Esophagus muscularis mucosa (tissue), 4 donors: ENCODE measurements around the gene TOM1. TPM values are rescaled to one million over a fixed set of nuclear protein-coding genes. Genes with fewer than 3 reads are reported as not detected.

Experiments
- DNase-seq: peaks from one replicate; pipeline ENCODE4 v3.0.0-alpha.2; 2017; ENCODE audit errors: extremely low spot score
- H3K27ac ChIP-seq, 4 donors: fragments of 200-600 bp; sonication (generic); replicated peaks in 1 of 4; 1 replicate in 3 of 4; 2 replicates in 1 of 4; pipeline ENCODE4 v1.5.1; 2016 to 2019; ENCODE audit warnings: mild to moderate bottlenecking in 1 of 4
- H3K27me3 ChIP-seq, 4 donors: fragments of 200-600 bp; sonication (generic); one replicate each; pipeline versions ENCODE4 v1.5.1 to v1.6.0; 2016 to 2019
- H3K36me3 ChIP-seq, 4 donors: fragments of 200-600 bp; sonication (generic); one replicate each; pipeline ENCODE4 v1.5.1; 2016 to 2019
- H3K4me1 ChIP-seq, 4 donors: fragments of 200-600 bp; sonication (generic); one replicate each; pipeline ENCODE4 v1.5.1; 2016 to 2019
- H3K4me3 ChIP-seq, 4 donors: fragments of 200-600 bp; sonication (generic); 1 replicate in 2 of 4; 2 replicates in 2 of 4; pipeline ENCODE4 v1.5.1; 2016 to 2019; ENCODE audit warnings: mild to moderate bottlenecking in 4 of 4, moderate library complexity in 1 of 4
- H3K9me3 ChIP-seq, 4 donors: fragments of 200-600 bp; sonication (generic); 1 replicate in 3 of 4; 2 replicates in 1 of 4; pipeline ENCODE4 v1.5.1; 2016 to 2019
- EP300 ChIP-seq: sonication (generic); formaldehyde crosslinking; IDR thresholded peaks from one replicate; pipeline ENCODE4 v1.6.1; 2017; ENCODE audit warnings: antibody characterized with exemption
- POLR2A ChIP-seq: fragments of 450-650 bp; IDR thresholded peaks from one replicate; pipeline ENCODE4 v1.6.1; 2017; ENCODE audit warnings: antibody characterized with exemption, moderate library complexity, mild to moderate bottlenecking, low read depth
- POLR2AphosphoS5 ChIP-seq, 2 donors: sonication (generic); formaldehyde crosslinking; IDR thresholded peaks; one replicate each; pipeline ENCODE4 v1.6.1; 2017; ENCODE audit warnings: antibody characterized with exemption in 2 of 2
- WGBS: methylation state at CpG from one replicate; pipeline ENCODE4 v1.1.5; 2018; 5-methylcytosine and 5-hydroxymethylcytosine counted together
- intact Hi-C: fragments of 100-400 bp; cut with DNase I; formaldehyde crosslinking; loops from one replicate; pipeline ENCODE4 v1.15.1; 2023
- total RNA-seq, 4 donors: library from RNA; depleted of rRNA; stranded (reverse); fragments of >200 nt; gene quantifications; one replicate each; pipeline versions ENCODE4 v1.1.0 to v1.2.1, GENCODE V29; 2016
- TF ChIP-seq, protein P1 (sequence below), 3 experiments: fragments of 200-600 bp in 2 of 3; fragments of 450-650 bp in 1 of 3; sonication (generic) in 2 of 3; IDR thresholded peaks; one replicate each; pipeline ENCODE4 v1.5.1; 2017 to 2019; ENCODE audit warnings: antibody characterized with exemption in 3 of 3, mild to moderate bottlenecking in 2 of 3, moderate library complexity in 1 of 3

TOM1 gene
- total RNA-seq, 4 donors from 2014 or later, result 22.8 to 44.6 (median 35.8) TPM

DNA sequence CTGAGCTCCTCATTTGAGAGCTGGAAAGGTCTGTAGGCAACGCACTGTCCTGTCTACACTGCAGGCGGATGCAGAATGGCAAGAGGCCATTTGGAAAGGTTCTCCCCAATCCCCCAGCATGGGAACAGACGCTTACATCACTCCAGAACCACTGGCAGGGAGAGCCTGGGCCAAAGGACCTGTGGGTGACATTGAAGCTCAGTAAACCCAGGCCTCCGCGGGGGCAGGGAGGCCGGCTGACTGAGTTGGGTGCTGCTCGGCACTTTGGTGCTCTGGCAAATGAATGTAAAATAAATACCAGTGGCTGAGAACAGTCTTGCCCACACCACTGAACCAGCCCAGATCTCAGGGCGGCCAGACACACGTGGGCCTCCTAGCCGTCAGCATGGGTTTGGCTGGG, 22.4 kb downstream of the TOM1 start:
- DNase-seq, result no peak
- Histone ChIP-seq H3K4me1 (peaks cover 0 to 5% (median 0%) of the 10 kb centered on the region in 4 donors), H3K9me3 (no peaks in the 10 kb centered on the region), H3K4me3 (no peak overlapping the region), H3K27ac (no peak overlapping the region), H3K36me3 (peaks cover 84 to 100% (median 100%) of the 10 kb centered on the region in 4 donors), H3K27me3 (no peaks in the 10 kb centered on the region)
- 97% methylated on average over 10 of the region's 10 CpGs for WGBS
- no peak for TF ChIP-seq POLR2AphosphoS5 (IDR thresholded peaks at IDR 0.05)
- no peak for TF ChIP-seq EP300
- TF ChIP-seq POLR2A, result no peak
- TF ChIP-seq, protein P1, sequence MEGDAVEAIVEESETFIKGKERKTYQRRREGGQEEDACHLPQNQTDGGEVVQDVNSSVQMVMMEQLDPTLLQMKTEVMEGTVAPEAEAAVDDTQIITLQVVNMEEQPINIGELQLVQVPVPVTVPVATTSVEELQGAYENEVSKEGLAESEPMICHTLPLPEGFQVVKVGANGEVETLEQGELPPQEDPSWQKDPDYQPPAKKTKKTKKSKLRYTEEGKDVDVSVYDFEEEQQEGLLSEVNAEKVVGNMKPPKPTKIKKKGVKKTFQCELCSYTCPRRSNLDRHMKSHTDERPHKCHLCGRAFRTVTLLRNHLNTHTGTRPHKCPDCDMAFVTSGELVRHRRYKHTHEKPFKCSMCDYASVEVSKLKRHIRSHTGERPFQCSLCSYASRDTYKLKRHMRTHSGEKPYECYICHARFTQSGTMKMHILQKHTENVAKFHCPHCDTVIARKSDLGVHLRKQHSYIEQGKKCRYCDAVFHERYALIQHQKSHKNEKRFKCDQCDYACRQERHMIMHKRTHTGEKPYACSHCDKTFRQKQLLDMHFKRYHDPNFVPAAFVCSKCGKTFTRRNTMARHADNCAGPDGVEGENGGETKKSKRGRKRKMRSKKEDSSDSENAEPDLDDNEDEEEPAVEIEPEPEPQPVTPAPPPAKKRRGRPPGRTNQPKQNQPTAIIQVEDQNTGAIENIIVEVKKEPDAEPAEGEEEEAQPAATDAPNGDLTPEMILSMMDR (IDR thresholded peaks at IDR 0.05), result no peak
- intact Hi-C loops, result no loop called here

DNA sequence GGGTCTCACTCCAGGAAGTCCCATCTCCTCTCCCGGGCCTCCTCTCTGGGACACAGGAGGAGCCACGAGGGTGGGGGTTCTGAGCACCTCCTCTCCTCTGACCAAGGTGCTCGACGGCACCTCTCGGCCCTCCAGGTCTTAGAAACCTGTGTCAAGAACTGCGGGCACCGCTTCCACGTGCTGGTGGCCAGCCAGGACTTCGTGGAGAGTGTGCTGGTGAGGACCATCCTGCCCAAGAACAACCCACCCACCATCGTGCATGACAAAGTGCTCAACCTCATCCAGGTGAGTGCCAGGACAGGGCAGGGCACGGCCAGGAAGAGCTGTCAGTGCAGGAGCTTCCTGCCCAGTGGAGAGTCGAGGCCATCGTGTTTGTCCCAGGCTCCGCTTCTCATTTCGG, 23.2 kb downstream of the TOM1 start:
- WGBS, result 98% methylated on average over 6 of the region's 15 CpGs
- Histone ChIP-seq H3K27me3 (no peaks in the 10 kb centered on the region), H3K36me3 (peaks cover 89 to 100% (median 100%) of the 10 kb centered on the region in 4 donors), H3K4me1 (peaks cover 0 to 5% (median 0%) of the 10 kb centered on the region in 4 donors), H3K9me3 (no peaks in the 10 kb centered on the region), H3K4me3 (no peak overlapping the region), H3K27ac (no peak overlapping the region)
- no peak for DNase-seq
- TF ChIP-seq POLR2AphosphoS5 (IDR thresholded peaks at IDR 0.05) (no peak), EP300 (no peak), POLR2A (no peak)
- TF ChIP-seq, protein P1 (IDR thresholded peaks at IDR 0.05), result no peak
- intact Hi-C loops, result no loop called here

DNA sequence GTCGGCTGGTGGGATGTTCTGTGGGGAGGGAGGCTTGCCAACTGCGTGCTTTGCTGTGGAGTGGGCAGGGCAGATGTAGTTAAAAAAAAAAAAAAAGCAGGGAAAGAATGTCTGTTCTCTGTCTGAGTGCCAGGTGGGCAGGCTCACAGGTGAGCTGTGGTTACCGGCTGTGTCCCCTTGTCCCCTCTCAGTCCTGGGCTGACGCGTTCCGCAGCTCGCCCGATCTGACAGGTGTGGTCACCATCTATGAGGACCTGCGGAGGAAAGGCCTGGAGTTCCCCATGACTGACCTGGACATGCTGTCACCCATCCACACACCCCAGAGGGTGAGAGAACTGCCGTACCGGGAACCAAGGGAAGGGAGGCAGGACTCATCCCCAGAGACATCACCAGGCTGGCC, 23.6 kb downstream of the TOM1 start:
- H3K27ac ChIP-seq, result no peak overlapping the region
- no peaks in the 10 kb centered on the region for H3K27me3 ChIP-seq
- H3K36me3 ChIP-seq, result peaks cover 89 to 100% (median 100%) of the 10 kb centered on the region in 4 donors
- no peak for DNase-seq
- no peaks in the 10 kb centered on the region for H3K9me3 ChIP-seq
- no peak for TF ChIP-seq POLR2AphosphoS5 (IDR thresholded peaks at IDR 0.05)
- TF ChIP-seq, protein P1 (IDR thresholded peaks at IDR 0.05), result no peak
- no peak for TF ChIP-seq EP300
- no peak for TF ChIP-seq POLR2A
- H3K4me3 ChIP-seq, result no peak overlapping the region
- intact Hi-C loops, result no loop called here
- WGBS, result 97% methylated on average over 9 of the region's 11 CpGs
- H3K4me1 ChIP-seq, result peaks cover 0 to 5% (median 0%) of the 10 kb centered on the region in 4 donors

DNA sequence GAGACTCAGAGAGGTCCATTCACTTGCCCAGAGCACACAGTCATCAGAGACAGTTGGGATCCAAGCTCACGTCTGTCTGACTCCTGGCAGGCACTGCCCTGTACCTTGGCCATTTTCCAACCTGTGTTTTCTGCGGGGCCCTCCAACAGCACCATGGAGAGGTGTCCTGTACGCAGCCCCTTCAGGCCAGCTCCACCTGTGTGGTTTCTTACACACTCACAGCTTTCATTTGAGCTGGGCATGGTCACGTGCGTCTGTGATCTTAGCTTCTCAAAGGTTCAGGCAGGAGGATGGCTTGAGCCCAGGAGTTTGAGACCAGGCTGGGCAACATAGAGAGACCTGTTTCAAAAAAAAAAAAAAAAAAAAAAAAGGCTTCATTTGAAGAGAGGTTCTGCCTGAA, 24.4 kb downstream of the TOM1 start:
- H3K9me3 ChIP-seq, result no peaks in the 10 kb centered on the region
- H3K27me3 ChIP-seq, result no peaks in the 10 kb centered on the region
- no peak for DNase-seq
- H3K36me3 ChIP-seq, result peaks cover 88 to 99% (median 99%) of the 10 kb centered on the region in 4 donors
- H3K27ac ChIP-seq, result no peak overlapping the region
- 80% methylated on average over 3 of the region's 5 CpGs for WGBS
- H3K4me3 ChIP-seq, result no peak overlapping the region
- intact Hi-C loops, result no loop called here
- TF ChIP-seq POLR2A (no peak), EP300 (no peak), POLR2AphosphoS5 (IDR thresholded peaks at IDR 0.05) (no peak)
- TF ChIP-seq, protein P1 (IDR thresholded peaks at IDR 0.05), result no peak
- H3K4me1 ChIP-seq, result peaks cover 0 to 5% (median 0%) of the 10 kb centered on the region in 4 donors

DNA sequence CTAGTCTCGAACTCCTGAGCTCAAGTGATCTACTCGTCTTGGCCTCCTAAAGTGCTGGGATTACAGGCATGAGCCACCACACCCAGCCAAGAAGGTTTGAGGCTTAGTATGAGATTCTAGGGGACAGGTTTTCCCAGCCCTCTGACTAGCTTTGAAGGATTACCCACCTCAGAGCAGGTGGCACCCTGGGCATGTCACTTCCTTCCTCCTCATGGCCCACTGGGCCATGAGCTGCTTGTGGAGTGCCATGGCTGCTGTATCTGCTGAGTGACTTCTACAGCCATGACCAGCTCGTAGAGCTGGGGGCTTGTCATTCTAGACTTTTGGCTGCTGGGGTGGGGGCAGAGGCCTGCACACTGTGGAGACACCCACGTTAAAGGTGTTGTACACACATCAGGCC, 25.1 kb downstream of the TOM1 start:
- Histone ChIP-seq H3K4me1 (peaks cover 0 to 6% (median 1%) of the 10 kb centered on the region in 4 donors), H3K4me3 (no peak overlapping the region), H3K36me3 (peaks cover 81 to 99% (median 96%) of the 10 kb centered on the region in 4 donors), H3K27me3 (no peaks in the 10 kb centered on the region), H3K27ac (no peak overlapping the region), H3K9me3 (no peaks in the 10 kb centered on the region)
- no peak for DNase-seq
- TF ChIP-seq POLR2A (no peak), POLR2AphosphoS5 (IDR thresholded peaks at IDR 0.05) (no peak), EP300 (no peak)
- TF ChIP-seq, protein P1 (IDR thresholded peaks at IDR 0.05), result no peak
- WGBS, result 89% methylated on average over 4 of the region's 4 CpGs
- intact Hi-C loops, result no loop called here
